H1 (cell line): Measurements from ENCODE around the gene IL17RE. TPM values are rescaled to one million over a fixed set of nuclear protein-coding genes. Genes with fewer than 3 reads are reported as not detected.

Experiments used
- ATF3 ChIP-seq: IDR thresholded peaks from 2 replicates; pipeline ENCODE4 v1.6.1; 2011; ENCODE audit warnings: low read depth, mild to moderate bottlenecking, low read length; ENCODE audit not compliant: insufficient read depth
- BCL11A ChIP-seq, 2 experiments: IDR thresholded peaks; one replicate each; pipeline ENCODE4 v1.6.1; 2011; ENCODE audit warnings: low read depth in 2 of 2, low read length in 2 of 2, mild to moderate bottlenecking in 2 of 2
- CEBPB ChIP-seq: IDR thresholded peaks from 2 replicates; pipeline ENCODE4 v1.6.1; 2012; ENCODE audit warnings: low read depth, low read length
- CHD1 ChIP-seq: IDR thresholded peaks from 2 replicates; pipeline ENCODE4 v1.6.1; 2012; ENCODE audit warnings: low read depth, low read length, improper control_type of control experiment
- CTCF ChIP-seq, 3 experiments: IDR thresholded peaks; 1 replicate in 2 of 3; 2 replicates in 1 of 3; pipeline versions ENCODE4 v1.5.1 to v1.6.1; 2011; ENCODE audit warnings: low read length in 3 of 3, mild to moderate bottlenecking in 3 of 3, inconsistent platforms in 2 of 3, low read depth in 1 of 3, moderate library complexity in 1 of 3; ENCODE audit not compliant: insufficient read depth in 1 of 3; ENCODE audit errors: control extremely low read depth in 1 of 3
- EP300 ChIP-seq, 2 experiments: IDR thresholded peaks; 1 replicate in 1 of 2; 2 replicates in 1 of 2; pipeline ENCODE4 v1.6.1; 2011 to 2012; ENCODE audit warnings: low read depth in 2 of 2, low read length in 2 of 2, mild to moderate bottlenecking in 2 of 2, borderline replicate concordance in 1 of 2, inconsistent platforms in 1 of 2, moderate library complexity in 1 of 2
- HDAC6 ChIP-seq: IDR thresholded peaks from one replicate; pipeline ENCODE4 v1.7.1; 2012; ENCODE audit warnings: low read depth, mild to moderate bottlenecking, inconsistent platforms, low read length, moderate library complexity
- JUN ChIP-seq: IDR thresholded peaks from 2 replicates; pipeline ENCODE4 v1.6.1; 2011; ENCODE audit warnings: low read depth, mild to moderate bottlenecking, improper control_type of control experiment, low read length
- JUND ChIP-seq: IDR thresholded peaks from 2 replicates; pipeline ENCODE4 v1.6.1; 2011; ENCODE audit warnings: mild to moderate bottlenecking, improper control_type of control experiment, low read length
- MAFK ChIP-seq: IDR thresholded peaks from 2 replicates; pipeline ENCODE4 v1.6.1; 2012; ENCODE audit warnings: low read depth, mild to moderate bottlenecking, improper control_type of control experiment, low read length
- MAX ChIP-seq: IDR thresholded peaks from 2 replicates; pipeline ENCODE4 v1.6.1; 2012; ENCODE audit warnings: inconsistent platforms
- NRF1 ChIP-seq: IDR thresholded peaks from 2 replicates; pipeline ENCODE4 v1.6.1; 2011; ENCODE audit warnings: mild to moderate bottlenecking, low read depth, low read length, improper control_type of control experiment
- POLR2A ChIP-seq, 2 experiments: IDR thresholded peaks; 1 replicate in 1 of 2; 2 replicates in 1 of 2; pipeline ENCODE4 v1.6.1; 2011; ENCODE audit warnings: low read depth in 2 of 2, low read length in 2 of 2, mild to moderate bottlenecking in 2 of 2; ENCODE audit errors: control extremely low read depth in 1 of 2
- RAD21 ChIP-seq, 2 experiments: IDR thresholded peaks in 1 of 2; conservative IDR thresholded peaks in 1 of 2; 2 replicates each; pipeline ENCODE4 v1.6.1; 2011; ENCODE audit warnings: low read depth in 2 of 2, low read length in 2 of 2, improper control_type of control experiment in 1 of 2, inconsistent platforms in 1 of 2, mild to moderate bottlenecking in 1 of 2, moderate library complexity in 1 of 2
- SAP30 ChIP-seq: fragments of 300-600 bp; sonication (generic); IDR thresholded peaks from 2 replicates; pipeline ENCODE4 v1.7.1; 2012; ENCODE audit warnings: low read length, moderate library complexity, mild to moderate bottlenecking, inconsistent platforms; ENCODE audit not compliant: insufficient read depth, insufficient replicate concordance
- SIN3A ChIP-seq, 2 experiments: IDR thresholded peaks in 1 of 2; conservative IDR thresholded peaks in 1 of 2; 2 replicates each; pipeline ENCODE4 v1.6.1; 2011 to 2012; ENCODE audit warnings: low read length in 2 of 2, improper control_type of control experiment in 1 of 2, low read depth in 1 of 2, mild to moderate bottlenecking in 1 of 2
- SP1 ChIP-seq: IDR thresholded peaks from 2 replicates; pipeline ENCODE4 v1.6.1; 2011; ENCODE audit warnings: low read depth, low read length
- SP4 ChIP-seq: IDR thresholded peaks from 2 replicates; pipeline ENCODE4 v1.6.1; 2012; ENCODE audit warnings: low read length, inconsistent platforms
- TAF7 ChIP-seq: optimal IDR thresholded peaks from 2 replicates; pipeline ENCODE3; 2011; ENCODE audit warnings: low read depth, mild to moderate bottlenecking, inconsistent platforms, low read length, moderate library complexity, borderline replicate concordance
- ZNF274 ChIP-seq: IDR thresholded peaks from 2 replicates; pipeline ENCODE4 v1.7.0; 2012; ENCODE audit warnings: low read length, borderline replicate concordance; ENCODE audit errors: extremely low read depth
- polyA plus RNA-seq, 7 experiments: library from polyadenylated mRNA; depleted of rRNA in 3 of 7; stranded (reverse) in 5 of 7; unstranded in 2 of 7; fragments of >200 nt in 5 of 7; fragments of 200-250 nt in 2 of 7; gene quantifications; 1 replicate in 5 of 7; 2 replicates in 1 of 7; 4 replicates in 1 of 7; pipeline versions ENCODE4 v1.2.1 to v1.2.3, GENCODE V29; 2011 to 2013; ENCODE audit warnings: missing spikeins in 2 of 7, mixed read lengths in 2 of 7
- total RNA-seq: library from RNA; stranded (reverse); fragmentation: NEBNext Ultra II Directional; extraction: Animal tissue kit (Norgen Biotek cat#: 25700); gene quantifications from 2 replicates; pipeline ENCODE4 v1.2.1, GENCODE V29; 2021

The IL17RE gene
- total and polyA plus RNA-seq, 2 of the 8 experiments (the other 6 are each of a cell fraction or from before 2014, with no cell fraction given), result 3.4 to 4.9 TPM

- TF ChIP-seq SIN3A (conservative IDR thresholded peaks at IDR 0.05 in 1 of 2, IDR thresholded peaks at IDR 0.05 in 1 of 2; ENCODE audit: low read depth in 1 of 2, low read length in 2 of 2) (0 out of 4 replicates have a peak, but pooled peaks of 1 of the 2 experiments have one; percentile 13), ZNF274 (no peak), HDAC6 (no peak), EP300 (IDR thresholded peaks at IDR 0.05; ENCODE audit: borderline replicate concordance in 1 of 2, low read depth in 2 of 2, low read length in 2 of 2) (no peak), JUN (no peak), NRF1 (no peak), CEBPB (no peak), SP4 (no peak), CTCF (IDR thresholded peaks at IDR 0.05; ENCODE audit: control extremely low read depth in 1 of 3, insufficient read depth in 1 of 3, low read depth in 1 of 3, low read length in 3 of 3) (no peak), JUND (peak; percentile 60; the same call in 1 of the 2 replicates), BCL11A (IDR thresholded peaks at IDR 0.05; ENCODE audit: low read depth in 2 of 2, low read length in 2 of 2) (no peak), SAP30 (no peak), MAFK (no peak), SP1 (peak; percentile 80; the same call in 1 of the 2 replicates), CHD1 (no peak), POLR2A (IDR thresholded peaks at IDR 0.05; ENCODE audit: control extremely low read depth in 1 of 2, low read depth in 2 of 2, low read length in 2 of 2) (peak; percentile 53 to 72; a peak in 2 of 3 replicates), RAD21 (IDR thresholded peaks at IDR 0.05 in 1 of 2, conservative IDR thresholded peaks at IDR 0.05 in 1 of 2; ENCODE audit: low read depth in 2 of 2, low read length in 2 of 2) (no peak), MAX (peak; percentile 96), TAF7 (no peak), ATF3 (no peak)
These were observed 31.1 kb downstream of the IL17RE start, which contains the start of gene CRELD1 (continued) for GRCh38 chr3:9933561-9934234.
